Measurements from ENCODE around the gene CNKSR2.

GRCh38 chrX:21590012-21590776, 216.0 kb downstream of the CNKSR2 start:
- TF ChIP-seq EZH2 (IDR thresholded peaks at IDR 0.05; ENCODE audit: borderline replicate concordance, low read length) (no peak), CTCF (conservative IDR thresholded peaks at IDR 0.05 in 1 of 2, IDR thresholded peaks at IDR 0.05 in 1 of 2; ENCODE audit: extremely low read depth in 1 of 2, insufficient read depth in 1 of 2, low read depth in 1 of 2, low read length in 2 of 2) (no peak)

Data from mammary epithelial cell (primary cell).